ENCODE data around the gene CRLF1. TPM values are rescaled to one million over a fixed set of nuclear protein-coding genes. Genes with fewer than 3 reads are reported as not detected.
"Not testable (repeated sequence)": the region's sequence is repeated elsewhere in the genome, so short reads cannot be mapped to it uniquely, and the experiment has no call there.

The CRLF1 gene
- total RNA-seq, 2 donors from 2014 or later: not detected

DNA sequence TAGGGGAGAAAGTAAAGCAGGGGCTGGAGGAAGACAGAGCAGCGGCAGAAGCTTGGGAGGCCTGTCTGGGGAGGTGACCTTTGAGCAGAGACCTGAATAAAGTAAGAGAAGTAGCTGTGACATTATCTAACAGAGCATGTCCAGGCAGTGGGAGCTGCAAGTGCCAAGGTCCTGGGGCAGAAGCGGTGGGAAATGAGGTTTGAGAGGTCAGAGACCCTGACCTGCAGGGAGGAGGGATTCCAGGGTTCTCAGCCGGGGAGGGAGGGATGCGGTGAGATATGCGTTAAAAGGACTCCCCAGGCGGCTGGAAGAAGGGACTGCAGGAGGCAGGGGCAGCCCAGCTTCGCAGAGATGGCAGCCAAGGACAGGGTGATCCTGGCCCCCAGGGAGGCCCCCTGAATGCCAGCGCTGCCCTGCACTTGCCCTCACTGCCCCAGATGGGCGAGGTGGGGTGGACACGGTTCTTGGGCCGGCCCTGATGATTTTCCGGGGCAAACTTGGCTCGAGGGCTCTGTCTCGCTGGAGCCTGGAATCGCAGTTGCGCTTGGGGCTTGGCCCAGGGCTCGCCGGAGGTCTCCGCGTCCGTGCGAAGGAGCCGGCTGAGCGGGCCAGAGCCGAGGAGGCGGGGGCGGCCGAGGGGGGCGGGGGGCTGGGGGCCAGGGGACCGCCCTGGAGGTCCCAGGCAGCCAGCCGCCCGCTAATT is 3.2 kb downstream of the CRLF1 start:
- DNase-seq (ENCODE audit: low spot score in 2 of 2): no peak
- Mint-ChIP-seq H3K9me3 (no peaks in the 10 kb centered on the region), H3K27ac (no peak overlapping the region), H3K36me3 (no peaks in the 10 kb centered on the region)
- peak; percentile 54 to 69 for ATAC-seq

GRCh38 chr19:18601875-18602274 is 4.7 kb downstream of the CRLF1 start:
- Mint-ChIP-seq H3K36me3 (no peaks in the 10 kb centered on the region), H3K27ac (no peak overlapping the region), H3K9me3 (no peaks in the 10 kb centered on the region)
- no peak for ATAC-seq
- no peak for DNase-seq (ENCODE audit: low spot score in 2 of 2)

DNA sequence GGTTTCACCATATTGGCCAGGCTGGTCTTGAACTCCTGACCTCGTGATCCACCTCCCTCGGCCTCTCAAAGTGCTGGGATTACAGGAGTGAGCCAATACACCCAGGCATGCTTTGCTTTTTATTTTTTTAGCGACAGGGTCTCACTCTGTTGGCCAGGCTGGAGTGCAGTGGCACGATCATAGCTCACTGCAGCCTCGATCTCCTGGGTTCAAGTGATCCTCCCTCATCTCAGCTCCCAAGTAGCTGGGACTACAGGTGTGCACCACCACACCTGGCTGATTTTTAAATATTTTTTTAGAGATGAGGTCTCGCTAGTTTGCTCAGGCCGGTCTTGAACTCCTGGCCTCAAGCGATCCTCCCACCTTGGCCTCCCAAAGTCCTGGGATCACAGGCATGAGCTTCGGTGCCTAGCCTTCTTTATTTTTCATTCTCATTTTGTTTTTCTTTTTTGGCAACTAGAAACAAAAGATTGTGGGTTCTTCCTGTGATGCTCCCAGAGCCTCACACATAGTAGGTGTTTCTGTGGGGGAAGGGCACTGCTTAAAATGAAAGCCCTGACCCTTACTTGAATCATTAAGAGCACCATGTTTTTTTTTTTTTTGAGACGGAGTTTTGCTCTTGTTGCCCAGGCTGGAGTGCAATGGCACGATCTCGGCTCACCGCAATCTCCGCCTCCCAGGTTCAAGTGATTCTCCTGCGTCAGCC is 5.8 kb downstream of the CRLF1 start:
- not testable (repeated sequence) for H3K36me3 Mint-ChIP-seq; H3K27ac Mint-ChIP-seq; H3K9me3 Mint-ChIP-seq; ATAC-seq; DNase-seq (ENCODE audit: low spot score in 2 of 2)

GRCh38 chr19:18599485-18599884 is 7.1 kb downstream of the CRLF1 start:
- ATAC-seq (no peak), DNase-seq (ENCODE audit: low spot score in 2 of 2) (no peak)
- no peaks in the 10 kb centered on the region for H3K9me3 Mint-ChIP-seq
- H3K36me3 Mint-ChIP-seq: no peaks in the 10 kb centered on the region
- H3K27ac Mint-ChIP-seq: no peak overlapping the region

DNA sequence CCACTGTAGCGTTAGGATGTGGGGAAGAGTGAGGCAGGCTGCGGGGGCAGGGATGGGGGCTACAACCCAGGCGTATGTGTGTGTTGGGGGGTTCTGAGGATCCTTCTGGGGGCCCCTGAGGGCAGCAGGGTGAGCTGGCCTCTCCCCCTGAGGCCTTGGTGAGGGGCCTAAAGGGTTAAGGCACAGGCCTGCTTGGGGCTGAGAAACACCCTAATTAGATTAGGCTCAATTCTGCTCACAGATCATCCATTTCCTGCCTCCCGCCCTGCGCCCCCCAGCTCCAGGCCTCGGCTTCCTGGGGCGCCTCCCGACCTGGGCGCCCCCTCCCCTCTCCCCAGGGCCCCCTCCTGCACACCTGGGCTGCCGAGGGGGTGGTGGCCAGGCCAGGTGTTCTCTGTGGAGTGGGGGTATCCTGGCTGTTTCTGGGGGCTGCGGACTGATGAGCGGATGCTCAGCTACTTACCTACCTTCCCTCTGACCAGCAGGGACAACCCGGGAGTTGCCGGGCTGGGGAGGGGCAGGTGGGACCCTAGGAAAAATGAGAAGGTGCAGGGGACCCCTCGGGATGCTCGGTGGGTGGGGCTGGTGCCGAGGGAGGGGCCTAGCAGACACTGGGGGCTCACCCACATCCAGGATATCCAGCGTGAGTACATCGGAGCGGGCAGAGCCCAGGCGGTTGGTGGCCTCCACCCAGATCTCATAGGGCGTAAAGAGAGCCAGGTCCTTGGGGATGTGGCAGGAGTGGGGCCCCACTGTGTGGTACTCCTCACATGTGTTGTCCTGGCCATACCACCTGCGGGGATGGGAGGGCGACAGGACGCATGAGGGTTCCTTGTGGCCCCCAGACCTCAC is 8.6 kb downstream of the CRLF1 start:
- ATAC-seq: no peak
- Mint-ChIP-seq H3K36me3 (no peaks in the 10 kb centered on the region), H3K27ac (no peak overlapping the region), H3K9me3 (no peaks in the 10 kb centered on the region)
- DNase-seq (ENCODE audit: low spot score in 2 of 2): no peak

GRCh38 chr19:18596752-18597157 is 9.8 kb downstream of the CRLF1 start:
- DNase-seq (ENCODE audit: low spot score in 2 of 2) (no peak), ATAC-seq (no peak)
- H3K9me3 Mint-ChIP-seq: no peaks in the 10 kb centered on the region
- no peaks in the 10 kb centered on the region for H3K36me3 Mint-ChIP-seq
- H3K27ac Mint-ChIP-seq: no peak overlapping the region

DNA sequence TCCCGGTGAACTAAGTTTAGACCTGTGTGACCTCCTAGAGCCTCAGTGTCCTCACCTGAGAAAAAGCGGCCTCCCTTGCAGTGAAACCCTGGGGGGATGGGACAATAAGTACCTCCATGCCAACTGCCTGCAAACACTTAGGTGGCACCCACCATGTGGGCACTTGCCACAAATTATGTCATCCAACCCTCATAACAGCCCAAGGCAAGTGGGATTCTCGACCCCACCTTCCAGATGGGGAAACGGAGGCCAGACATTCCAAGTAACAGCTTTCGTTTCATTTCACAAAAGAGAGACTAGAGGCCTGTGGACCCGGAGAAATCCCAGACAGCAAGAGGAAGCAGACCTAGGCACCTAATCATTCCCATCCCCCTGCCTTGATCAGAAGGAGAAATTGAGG is 11.1 kb downstream of the CRLF1 start:
- no peaks in the 10 kb centered on the region for H3K36me3 Mint-ChIP-seq
- ATAC-seq: no peak
- H3K9me3 Mint-ChIP-seq: no peaks in the 10 kb centered on the region

DNA sequence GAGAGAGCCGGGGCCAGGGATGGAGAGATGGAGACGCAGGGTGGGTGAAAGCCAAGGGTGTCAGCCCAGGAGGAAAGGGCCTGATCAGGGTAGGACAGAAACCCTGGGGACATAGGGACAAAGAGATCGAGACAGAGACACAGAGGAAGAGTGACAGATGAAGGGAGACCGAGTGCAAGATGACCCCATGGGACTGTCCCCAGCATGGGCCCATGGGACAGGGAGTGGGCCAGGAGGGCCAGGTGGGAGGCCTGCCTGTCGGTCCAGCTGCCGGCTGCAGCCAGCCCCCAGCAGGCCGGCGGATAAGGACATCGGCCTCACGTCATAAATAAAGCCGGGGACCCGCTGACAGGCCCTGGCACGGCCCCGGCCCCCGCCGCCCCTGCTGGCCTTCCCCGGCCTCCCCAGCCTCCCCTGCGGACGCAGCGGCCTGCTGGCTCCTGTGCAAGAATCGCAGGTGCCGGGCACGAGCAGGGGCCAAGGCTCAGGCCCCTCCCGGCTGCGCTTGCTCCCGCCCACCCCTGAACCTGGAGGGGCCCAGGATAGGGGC is 11.7 kb downstream of the CRLF1 start:
- Mint-ChIP-seq H3K36me3 (no peaks in the 10 kb centered on the region), H3K9me3 (no peaks in the 10 kb centered on the region)
- no peak for DNase-seq (ENCODE audit: low spot score in 2 of 2)

More for the DNA sequence above, 11.1 kb downstream of the CRLF1 start:
- no peak overlapping the region for H3K27ac Mint-ChIP-seq
- no peak for DNase-seq (ENCODE audit: low spot score in 2 of 2)

DNA sequence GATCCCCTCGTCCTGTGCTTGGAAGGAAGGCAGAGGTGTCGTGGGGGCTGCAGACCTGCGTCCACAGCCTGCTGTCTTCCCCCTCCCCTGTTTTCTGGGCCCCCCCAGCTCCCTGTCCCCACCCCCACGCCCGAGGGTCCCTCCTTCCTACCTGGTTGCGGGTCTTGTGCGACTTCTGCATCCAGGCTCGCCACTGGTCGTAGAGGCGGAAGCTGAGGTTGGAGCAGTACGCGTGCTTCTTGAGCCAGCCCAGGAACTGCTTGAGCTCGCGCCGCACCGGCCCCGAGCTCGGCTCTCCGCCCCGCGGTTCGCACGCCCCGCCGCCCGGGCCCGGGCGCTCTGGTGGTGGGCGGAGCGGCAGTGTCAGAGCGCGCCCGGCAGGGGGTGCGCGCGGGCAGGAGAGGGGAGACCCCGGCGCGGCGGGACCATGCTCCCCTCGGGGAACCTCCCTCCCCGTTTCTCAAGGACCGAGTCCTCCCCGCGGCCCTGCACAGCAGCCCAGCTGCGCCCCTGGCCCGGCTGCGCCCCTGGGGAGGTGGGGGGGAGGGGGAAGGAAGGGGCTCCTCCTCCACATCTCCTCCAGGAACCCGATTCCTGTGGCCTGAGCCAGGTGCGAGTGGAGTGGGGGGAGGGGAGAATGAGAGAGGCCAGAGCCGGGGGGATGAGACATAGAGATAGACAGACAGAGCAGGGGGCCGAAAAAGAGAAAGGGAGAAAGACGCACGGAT is 12.3 kb downstream of the CRLF1 start:
- peak; percentile 73 to 75 for ATAC-seq
- H3K27ac Mint-ChIP-seq: no peak overlapping the region

More for the DNA sequence above, 11.7 kb downstream of the CRLF1 start:
- no peak overlapping the region for H3K27ac Mint-ChIP-seq
- ATAC-seq: peak in 1 of 2 donors; percentile 23

DNA sequence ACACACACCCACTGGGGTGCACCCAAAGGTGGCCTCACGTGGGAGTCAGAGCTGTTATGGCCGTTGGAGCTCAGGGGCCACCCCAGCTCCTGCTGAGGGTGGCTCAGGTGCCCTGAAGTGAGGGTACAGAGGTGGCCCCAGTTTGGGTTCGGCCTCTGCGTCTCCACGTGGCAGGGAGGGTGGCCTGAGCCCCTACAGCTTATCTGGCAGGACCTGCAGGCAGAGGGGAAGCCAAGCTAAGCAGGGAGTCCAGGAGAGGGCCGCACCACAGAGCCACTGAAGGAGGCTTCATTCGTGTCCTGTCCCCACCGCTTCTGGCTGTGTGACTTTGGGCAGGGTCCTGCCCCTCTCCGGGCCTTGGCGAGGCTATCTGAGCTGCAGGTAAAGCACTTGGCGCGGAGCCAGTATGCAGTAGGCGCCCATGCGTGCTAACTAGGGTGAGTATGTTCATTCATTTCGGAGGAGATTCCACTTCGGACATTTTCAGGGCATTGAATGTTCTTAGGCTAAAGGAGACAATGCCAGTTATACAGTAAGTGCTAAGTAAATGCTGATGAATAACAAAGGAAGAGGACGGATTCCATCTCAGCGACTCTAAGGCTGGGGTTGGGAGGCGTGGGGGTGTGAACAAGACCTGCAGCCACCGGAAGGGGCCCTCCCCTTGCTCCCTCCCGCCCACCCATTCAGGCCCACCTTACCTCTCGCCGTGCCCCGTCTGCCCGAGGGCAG is 13.1 kb downstream of the CRLF1 start:
- ATAC-seq: no peak
- DNase-seq (ENCODE audit: low spot score in 2 of 2): no peak
- Mint-ChIP-seq H3K9me3 (no peaks in the 10 kb centered on the region), H3K36me3 (no peaks in the 10 kb centered on the region), H3K27ac (no peak overlapping the region)

More for the DNA sequence above, 12.3 kb downstream of the CRLF1 start:
- DNase-seq (ENCODE audit: low spot score in 2 of 2): peak; percentile 67 to 88
- no peaks in the 10 kb centered on the region for H3K9me3 Mint-ChIP-seq
- no peaks in the 10 kb centered on the region for H3K36me3 Mint-ChIP-seq

DNA sequence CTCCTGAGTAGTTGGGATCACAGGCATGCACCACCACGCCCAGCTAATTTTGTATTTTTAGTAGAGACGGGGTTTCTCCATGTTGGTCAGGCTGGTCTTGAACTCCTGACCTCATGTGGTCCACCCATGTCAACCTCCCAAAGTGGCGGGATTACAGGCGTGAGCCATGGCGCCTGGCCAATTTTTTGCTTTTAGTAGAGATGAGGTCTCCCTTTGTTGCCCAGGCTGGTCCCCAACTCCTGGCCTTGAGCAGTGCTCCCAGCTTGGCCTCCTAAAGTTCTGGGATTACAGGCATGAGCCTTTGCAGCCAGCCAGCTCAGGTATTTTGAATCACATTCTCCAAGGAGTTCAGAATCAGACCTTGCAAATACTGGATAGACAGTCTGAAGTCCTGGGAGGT is 13.9 kb downstream of the CRLF1 start:
- DNase-seq (ENCODE audit: low spot score in 2 of 2); ATAC-seq; H3K9me3 Mint-ChIP-seq; H3K27ac Mint-ChIP-seq; H3K36me3 Mint-ChIP-seq: not testable (repeated sequence)

GRCh38 chr19:18591735-18592385 is 14.7 kb downstream of the CRLF1 start:
- Mint-ChIP-seq H3K36me3 (peaks cover 0 to 8% of the 10 kb centered on the region in 2 donors), H3K27ac (no peak overlapping the region), H3K9me3 (no peaks in the 10 kb centered on the region)
- no peak for ATAC-seq
- no peak for DNase-seq (ENCODE audit: low spot score in 2 of 2)

- no peak for DNase-seq (ENCODE audit: low spot score in 2 of 2)
- H3K27ac Mint-ChIP-seq: peak overlapping the region in 1 of 2 donors; percentile 87
- no peak for ATAC-seq
Measured at GRCh38 chr19:18590273-18591272, 16.0 kb downstream of the CRLF1 start.

More at GRCh38 chr19:18590273-18591272, 16.0 kb downstream of the CRLF1 start:
- Mint-ChIP-seq H3K36me3 (peaks cover 0 to 8% of the 10 kb centered on the region in 2 donors), H3K9me3 (no peaks in the 10 kb centered on the region)

Data from activated naive CD4-positive, alpha-beta T cell treated with anti-CD3 and anti-CD28 coated beads, Interleukin-2, amount 50 U/mL, for 72 hours (primary cell).